Measurements from ENCODE around the gene ID2. TPM values are rescaled to one million over a fixed set of nuclear protein-coding genes. Genes with fewer than 3 reads are reported as not detected.

Gene ID2
- total RNA-seq, 2 experiments from 2014 or later, result 167 to 172 TPM

DNA sequence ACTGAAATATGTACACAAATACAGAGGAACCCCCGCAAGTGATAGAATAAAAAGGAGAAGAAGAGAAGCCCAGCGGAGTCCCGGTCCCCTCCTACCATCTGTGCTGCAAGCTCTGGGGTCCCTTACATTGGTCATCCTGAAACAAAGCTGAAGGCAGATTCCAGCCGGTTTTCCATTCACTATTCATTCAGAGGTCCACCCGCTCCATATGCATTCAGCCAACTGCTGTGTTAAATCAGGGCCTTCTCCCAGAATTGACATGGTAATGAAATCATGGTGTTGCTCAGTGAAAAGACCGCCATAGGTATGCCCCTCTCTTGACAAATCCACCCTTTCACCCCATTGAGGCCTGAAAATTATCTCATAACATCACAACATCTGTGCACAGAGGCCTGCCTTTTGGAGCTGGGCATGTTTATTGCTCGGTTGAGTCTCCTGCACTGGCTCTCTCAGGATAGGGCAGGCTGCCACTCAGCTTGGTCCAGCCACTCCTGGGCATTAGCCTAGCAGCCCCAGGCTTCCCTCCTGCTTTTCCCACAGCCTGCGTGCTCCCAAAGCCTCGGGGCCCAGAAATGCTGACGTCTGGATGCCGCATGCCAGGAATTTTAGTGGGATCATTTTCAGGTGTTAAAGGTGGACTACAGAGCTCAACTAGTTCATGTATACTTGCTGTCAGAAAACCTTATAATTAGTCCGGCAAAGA is 39.3 kb upstream of the ID2 start:
- Mint-ChIP-seq H3K4me1 (peaks cover 5% of the 10 kb centered on the region), H3K27ac (no peak overlapping the region), H3K36me3 (no peaks in the 10 kb centered on the region), H3K4me3 (no peak overlapping the region), H3K27me3 (peaks cover 13% of the 10 kb centered on the region), H3K9me3 (peaks cover 5% of the 10 kb centered on the region)
- ATAC-seq (ENCODE audit: low read depth) (no peak), DNase-seq (no peak)
- POLR2A ChIA-PET, result interaction anchor here (0.6 to 1.9 kb wide), 3 partner anchors 10 to 623 kb away, joined by 3 to 9 read pairs (median 4); partner anchors contain the start of gene ID2

DNA sequence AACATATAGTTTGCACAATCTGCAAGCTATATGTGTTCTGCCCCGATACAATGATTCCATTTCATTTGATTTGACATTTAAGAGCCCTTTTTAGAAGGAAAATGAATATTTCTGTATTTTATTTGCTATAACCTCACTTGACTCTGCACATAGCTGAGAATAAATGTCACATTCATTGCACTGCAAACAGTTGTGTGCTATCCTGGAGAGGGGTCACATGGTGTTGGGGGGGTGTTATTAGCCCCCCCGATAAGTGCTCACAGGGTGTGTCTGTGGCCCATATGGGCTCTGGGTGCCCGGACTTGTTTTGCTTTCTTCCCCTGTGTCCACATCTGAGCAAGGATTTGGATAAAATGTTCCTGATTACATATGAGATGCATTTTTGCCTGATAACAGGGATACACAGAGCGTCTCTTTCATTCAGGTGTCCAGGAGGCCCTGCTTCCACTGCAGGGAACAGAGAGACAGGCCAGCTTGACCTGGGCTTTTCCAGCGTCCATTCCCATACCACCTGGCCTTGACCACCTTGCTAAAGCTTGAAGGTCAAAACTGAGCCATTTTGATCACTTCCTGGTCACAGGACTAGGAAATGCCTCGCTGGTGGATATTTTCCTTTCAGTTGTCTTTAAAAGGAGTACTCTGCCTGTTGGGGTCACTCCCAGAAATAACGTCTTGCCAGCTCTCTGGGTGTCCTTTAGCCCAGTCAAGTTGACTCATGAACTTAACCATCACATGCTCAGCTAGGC is 38.4 kb upstream of the ID2 start:
- H3K4me3 Mint-ChIP-seq, result no peak overlapping the region
- POLR2A ChIA-PET, result interaction anchor here (0.8 to 1.9 kb wide), 3 partner anchors 11 to 38 kb away, joined by 3 to 9 read pairs (median 3); partner anchors contain the start of gene ID2
- H3K36me3 Mint-ChIP-seq, result peaks cover 3% of the 10 kb centered on the region
- H3K27me3 Mint-ChIP-seq, result peaks cover 7% of the 10 kb centered on the region
- peaks cover 10% of the 10 kb centered on the region for H3K9me3 Mint-ChIP-seq
- H3K27ac Mint-ChIP-seq, result no peak overlapping the region
- ATAC-seq (ENCODE audit: low read depth), result no peak
- no peak for DNase-seq
- peaks cover 5% of the 10 kb centered on the region for H3K4me1 Mint-ChIP-seq

- Mint-ChIP-seq H3K9me3 (peaks cover 11% of the 10 kb centered on the region), H3K27ac (peak overlapping the region; percentile 52), H3K4me3 (peak overlapping the region; percentile 12), H3K27me3 (peaks cover 7% of the 10 kb centered on the region), H3K36me3 (peaks cover 3% of the 10 kb centered on the region), H3K4me1 (peaks cover 5% of the 10 kb centered on the region)
- POLR2A ChIA-PET, result interaction anchor here (0.9 to 1.9 kb wide), 2 partner anchors 34 to 37 kb away, joined by 3 to 9 read pairs; partner anchors contain the start of gene ID2
- ATAC-seq (ENCODE audit: low read depth) (no peak), DNase-seq (no peak)
These were observed 37.9 kb upstream of the ID2 start for GRCh38 chr2:8643996-8644356.

GRCh38 chr2:8644605-8645175 is 37.2 kb upstream of the ID2 start:
- POLR2A ChIA-PET, result interaction anchor here (1.9 kb wide), 1 partner anchor 37 kb away, joined by 9 read pairs; the partner anchor contains the start of gene ID2
- Mint-ChIP-seq H3K36me3 (peaks cover 3% of the 10 kb centered on the region), H3K27ac (peak overlapping the region; percentile 52), H3K9me3 (peaks cover 11% of the 10 kb centered on the region), H3K27me3 (peaks cover 7% of the 10 kb centered on the region), H3K4me3 (peak overlapping the region; percentile 12), H3K4me1 (peaks cover 5% of the 10 kb centered on the region)
- DNase-seq, result no peak
- ATAC-seq (ENCODE audit: low read depth), result peak; percentile 91

DNA sequence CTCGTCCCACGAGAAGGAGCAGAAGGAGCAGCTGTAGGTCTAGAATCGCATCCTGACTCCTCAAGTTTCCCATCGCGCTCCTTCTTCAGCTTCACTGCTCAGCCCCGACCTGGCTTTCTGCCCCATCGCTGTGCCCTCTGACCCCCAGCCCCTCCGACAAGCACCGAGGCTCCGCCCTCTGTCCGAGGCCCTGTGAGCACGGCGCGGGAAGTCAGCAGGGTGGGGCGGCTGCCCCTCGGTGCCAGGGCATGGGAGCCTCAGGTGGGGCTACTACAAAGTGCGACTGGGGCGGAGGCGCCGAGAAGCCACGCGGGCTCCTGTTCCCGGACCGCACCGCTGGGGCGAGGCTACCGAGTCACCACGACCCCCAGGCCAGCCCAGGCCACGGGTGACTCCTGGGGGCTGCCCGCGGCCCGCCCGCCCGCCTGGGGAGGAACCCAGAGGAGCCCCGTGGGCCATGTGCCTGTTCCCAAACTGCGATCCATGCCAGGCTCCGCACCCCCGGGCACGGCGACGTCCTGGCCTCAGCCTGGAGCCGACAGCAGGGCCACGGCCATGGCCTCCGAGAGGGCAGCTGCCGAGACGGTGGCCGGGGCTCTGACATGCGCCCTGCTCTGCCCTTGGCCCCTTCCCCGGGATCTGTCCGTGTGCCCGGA is 36.6 kb upstream of the ID2 start:
- POLR2A ChIA-PET, result no interaction called here
- H3K9me3 Mint-ChIP-seq, result peaks cover 11% of the 10 kb centered on the region
- H3K4me3 Mint-ChIP-seq, result no peak overlapping the region
- peaks cover 5% of the 10 kb centered on the region for H3K4me1 Mint-ChIP-seq
- H3K27ac Mint-ChIP-seq, result no peak overlapping the region
- H3K27me3 Mint-ChIP-seq, result peaks cover 7% of the 10 kb centered on the region
- no peak for DNase-seq
- peaks cover 3% of the 10 kb centered on the region for H3K36me3 Mint-ChIP-seq
- no peak for ATAC-seq (ENCODE audit: low read depth)

DNA sequence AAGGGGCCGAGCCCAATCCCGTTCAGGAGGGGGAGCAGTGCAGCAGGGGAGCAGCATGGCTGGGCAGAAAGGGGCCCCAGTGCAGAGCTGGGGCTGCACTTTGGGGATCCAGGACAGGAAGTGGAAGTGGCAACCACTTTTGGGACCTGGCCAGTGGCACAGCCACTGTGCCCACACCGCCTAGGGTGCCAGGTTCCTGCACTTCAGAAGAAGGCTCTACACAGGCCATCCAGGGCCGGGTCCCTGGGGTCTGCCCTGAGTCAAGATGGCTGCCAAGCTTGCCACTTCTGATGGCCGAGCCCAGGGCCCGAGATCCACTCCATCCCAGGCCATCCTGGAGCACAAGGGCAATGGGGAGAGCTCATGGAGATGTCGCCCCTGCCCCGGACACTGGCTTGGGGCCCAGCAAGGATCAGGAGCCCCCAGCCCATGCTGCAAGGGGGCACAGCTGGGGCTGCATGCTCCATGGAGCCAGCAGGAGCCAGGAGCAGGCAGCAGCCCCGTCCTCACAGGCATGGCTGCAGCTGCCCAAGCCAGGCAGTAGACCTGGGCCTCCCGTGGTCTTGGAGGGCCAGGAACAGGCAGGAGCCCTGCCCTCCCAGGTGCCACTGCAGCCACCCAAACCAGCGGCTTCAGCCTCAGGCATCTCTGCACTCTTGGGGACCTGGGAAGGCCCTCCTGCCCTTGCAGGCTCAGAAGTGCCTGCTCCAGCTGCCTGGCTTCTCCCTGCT is 35.0 kb upstream of the ID2 start:
- Mint-ChIP-seq H3K27ac (no peak overlapping the region), H3K36me3 (peaks cover 3% of the 10 kb centered on the region), H3K9me3 (peaks cover 11% of the 10 kb centered on the region), H3K4me1 (peaks cover 5% of the 10 kb centered on the region), H3K27me3 (peaks cover 4% of the 10 kb centered on the region), H3K4me3 (no peak overlapping the region)
- ATAC-seq (ENCODE audit: low read depth) (no peak), DNase-seq (no peak)
- POLR2A ChIA-PET, result no interaction called here

DNA sequence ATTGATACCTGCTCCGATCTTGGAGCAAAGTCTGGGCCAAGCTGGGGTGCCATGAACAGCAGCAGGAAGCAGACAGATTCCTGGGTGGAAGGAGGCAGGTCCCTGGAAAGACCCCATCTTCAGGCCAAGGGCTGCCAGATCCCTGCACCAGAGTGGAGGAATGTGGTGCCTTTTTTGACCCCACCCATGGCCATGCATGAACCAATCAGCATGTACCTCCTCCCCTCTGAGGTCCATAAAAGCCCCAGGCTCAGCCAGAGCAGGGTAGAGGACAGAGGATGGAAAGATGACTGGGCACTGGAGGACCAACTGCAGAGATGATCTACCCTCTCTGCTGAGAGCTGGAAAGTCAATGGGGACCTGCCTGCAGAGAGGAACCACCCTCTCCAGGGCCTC is 34.4 kb upstream of the ID2 start:
- H3K9me3 Mint-ChIP-seq, result peaks cover 11% of the 10 kb centered on the region
- DNase-seq (no peak), ATAC-seq (ENCODE audit: low read depth) (no peak)
- no peak overlapping the region for H3K27ac Mint-ChIP-seq
- H3K4me3 Mint-ChIP-seq, result no peak overlapping the region
- peaks cover 3% of the 10 kb centered on the region for H3K36me3 Mint-ChIP-seq
- POLR2A ChIA-PET, result no interaction called here
- peaks cover 5% of the 10 kb centered on the region for H3K4me1 Mint-ChIP-seq
- H3K27me3 Mint-ChIP-seq, result peaks cover 4% of the 10 kb centered on the region

DNA sequence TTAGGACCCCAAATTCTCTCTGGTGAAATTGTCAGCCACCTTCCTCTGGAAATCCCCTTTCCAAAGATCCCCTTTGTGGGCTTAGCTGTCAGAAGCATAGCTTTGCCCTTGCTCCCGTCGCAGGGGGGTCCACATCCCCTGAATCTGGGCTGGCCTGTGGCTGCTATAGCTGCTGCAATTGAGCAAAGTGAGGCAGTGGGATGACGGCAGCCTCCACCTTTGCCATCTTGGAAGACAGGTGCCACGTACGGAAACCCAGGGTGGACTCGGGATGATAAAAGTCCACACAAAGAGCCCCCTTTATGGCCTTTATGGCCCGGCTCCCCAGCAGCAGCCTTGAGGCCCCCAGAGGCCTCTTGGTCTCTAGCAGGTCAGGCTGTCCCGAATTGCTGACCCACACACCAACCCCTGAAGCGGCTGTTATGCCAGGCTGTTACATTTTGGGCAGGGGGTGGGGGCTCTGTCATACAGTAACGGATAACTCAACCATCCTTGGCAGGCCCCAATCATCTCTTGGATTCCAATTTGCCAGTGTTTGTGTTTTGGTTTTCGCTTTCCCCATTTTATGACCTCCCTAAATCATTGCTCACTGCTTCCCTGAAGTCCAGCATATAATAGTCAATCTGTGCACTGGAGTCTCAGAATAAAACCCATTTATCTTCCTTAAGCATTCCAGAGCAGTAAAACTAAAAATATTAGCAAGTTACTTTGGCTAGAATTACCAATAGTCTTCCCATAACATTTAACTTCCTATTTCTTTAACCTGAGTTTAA is 33.2 kb upstream of the ID2 start:
- Mint-ChIP-seq H3K9me3 (peaks cover 11% of the 10 kb centered on the region), H3K4me3 (no peak overlapping the region), H3K27me3 (peaks cover 4% of the 10 kb centered on the region), H3K27ac (no peak overlapping the region), H3K4me1 (peaks cover 5% of the 10 kb centered on the region), H3K36me3 (peaks cover 3% of the 10 kb centered on the region)
- no peak for ATAC-seq (ENCODE audit: low read depth)
- no peak for DNase-seq
- POLR2A ChIA-PET, result no interaction called here

GRCh38 chr2:8649718-8650117 is 32.1 kb upstream of the ID2 start:
- H3K4me3 Mint-ChIP-seq, result no peak overlapping the region
- POLR2A ChIA-PET, result interaction anchor here (1.3 kb wide), 1 partner anchor 10 kb away, joined by 3 read pairs; no protein-coding TSS in a partner anchor
- H3K27me3 Mint-ChIP-seq, result peaks cover 4% of the 10 kb centered on the region
- H3K27ac Mint-ChIP-seq, result no peak overlapping the region
- H3K4me1 Mint-ChIP-seq, result no peaks in the 10 kb centered on the region
- no peak for ATAC-seq (ENCODE audit: low read depth)
- DNase-seq, result no peak
- peaks cover 11% of the 10 kb centered on the region for H3K9me3 Mint-ChIP-seq
- peaks cover 3% of the 10 kb centered on the region for H3K36me3 Mint-ChIP-seq

GRCh38 chr2:8650256-8650655 is 31.6 kb upstream of the ID2 start:
- H3K36me3 Mint-ChIP-seq, result peaks cover 3% of the 10 kb centered on the region
- no peak overlapping the region for H3K4me3 Mint-ChIP-seq

DNA sequence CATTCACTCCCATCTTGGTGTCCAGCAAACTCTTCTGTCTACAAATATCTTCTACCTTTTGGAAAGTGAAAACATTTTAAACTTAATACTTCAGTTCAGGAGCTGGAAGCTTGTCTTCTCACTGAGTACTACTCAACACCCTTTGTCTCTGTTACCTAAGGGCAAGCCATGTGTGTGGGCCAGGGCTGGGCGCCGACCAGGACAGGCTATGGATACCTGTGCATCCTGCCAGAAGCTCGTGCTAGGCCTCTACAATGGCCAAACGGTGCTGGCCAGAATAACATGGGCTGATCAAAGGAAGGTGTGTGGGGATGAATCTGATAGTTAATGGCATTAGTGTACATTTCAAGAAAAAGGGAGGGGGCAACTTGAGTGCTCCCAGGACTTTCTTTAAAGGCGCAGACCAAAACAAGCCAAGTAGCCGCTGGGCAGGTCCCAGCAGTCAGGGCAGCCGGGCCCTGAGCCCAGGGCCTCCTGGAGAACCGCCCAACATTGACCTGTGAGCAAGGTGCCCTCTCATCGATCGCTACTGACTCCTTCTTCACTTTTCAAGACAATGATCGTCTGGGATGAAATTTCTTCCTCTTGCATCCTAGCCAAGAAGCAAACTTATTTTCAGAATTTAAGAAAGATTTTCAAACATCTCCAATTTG is 29.0 kb upstream of the ID2 start:
- POLR2A ChIA-PET, result no interaction called here
- Mint-ChIP-seq H3K4me3 (no peak overlapping the region), H3K27ac (no peak overlapping the region), H3K4me1 (peaks cover 13% of the 10 kb centered on the region), H3K36me3 (peaks cover 3% of the 10 kb centered on the region), H3K9me3 (peaks cover 5% of the 10 kb centered on the region), H3K27me3 (peaks cover 8% of the 10 kb centered on the region)
- DNase-seq (no peak), ATAC-seq (ENCODE audit: low read depth) (no peak)

More at GRCh38 chr2:8650256-8650655, 31.6 kb upstream of the ID2 start:
- no peak for ATAC-seq (ENCODE audit: low read depth)
- Mint-ChIP-seq H3K4me1 (no peaks in the 10 kb centered on the region), H3K27me3 (peaks cover 4% of the 10 kb centered on the region), H3K9me3 (peaks cover 11% of the 10 kb centered on the region), H3K27ac (peak overlapping the region; percentile 43)
- no peak for DNase-seq
- POLR2A ChIA-PET, result interaction anchor here (1.3 kb wide), 1 partner anchor 9 kb away, joined by 3 read pairs; no protein-coding TSS in a partner anchor

DNA sequence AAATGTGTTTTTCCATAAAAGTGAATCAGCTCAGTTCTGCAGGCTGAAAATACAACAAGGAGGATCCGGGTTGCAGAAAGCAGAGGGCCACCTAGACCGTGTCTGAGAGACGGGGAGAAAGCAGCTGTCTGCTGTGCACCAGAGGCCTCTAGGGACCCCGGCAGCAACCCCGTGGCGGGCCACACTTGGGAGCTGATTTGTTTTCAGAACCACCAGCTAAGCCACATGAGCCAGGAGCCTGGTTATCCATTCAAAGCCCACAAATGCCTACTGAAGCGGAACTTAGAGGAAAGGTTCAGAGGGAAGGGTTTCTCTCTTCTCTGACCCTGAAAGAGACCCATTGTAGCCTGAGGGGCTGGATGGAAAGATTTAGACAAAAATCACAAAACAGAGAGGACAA is 28.4 kb upstream of the ID2 start:
- peaks cover 14% of the 10 kb centered on the region for H3K4me1 Mint-ChIP-seq
- no peak overlapping the region for H3K4me3 Mint-ChIP-seq
- H3K27me3 Mint-ChIP-seq, result peaks cover 8% of the 10 kb centered on the region
- H3K36me3 Mint-ChIP-seq, result no peaks in the 10 kb centered on the region
- H3K27ac Mint-ChIP-seq, result no peak overlapping the region
- ATAC-seq (ENCODE audit: low read depth) (no peak), DNase-seq (no peak)
- POLR2A ChIA-PET, result no interaction called here
- peaks cover 2% of the 10 kb centered on the region for H3K9me3 Mint-ChIP-seq

Measured in activated naive CD8-positive, alpha-beta T cell treated with anti-CD3 and anti-CD28 coated beads, Interleukin-2, amount 10 ng/mL, durations not matched to agents 7 days and 5 days (primary cell).